IPS-15b (cell line): ENCODE data around the gene ARHGAP45.

Experiments
- H3K27me3 ChIP-seq: one replicate; pipeline ENCODE4 v1.6.1; 2013; ENCODE audit warnings: low read length; ENCODE audit not compliant: control insufficient read depth, insufficient read depth
- H3K36me3 ChIP-seq: one replicate; pipeline ENCODE4 v1.6.1; 2013; ENCODE audit warnings: low read length; ENCODE audit not compliant: control insufficient read depth, insufficient read depth
- H3K4me1 ChIP-seq: one replicate; pipeline ENCODE4 v1.6.1; 2013; ENCODE audit warnings: mild to moderate bottlenecking, low read length; ENCODE audit not compliant: control insufficient read depth, insufficient read depth
- H3K4me3 ChIP-seq: one replicate; pipeline ENCODE4 v1.5.1; 2013; ENCODE audit warnings: low read depth, low read length
- H3K9ac ChIP-seq: one replicate; pipeline ENCODE4 v1.6.1; 2013; ENCODE audit warnings: low read depth, mild to moderate bottlenecking, low read length
- H3K9me3 ChIP-seq: one replicate; pipeline ENCODE4 v1.6.1; 2013; ENCODE audit warnings: mild to moderate bottlenecking, low read length; ENCODE audit not compliant: control insufficient read depth, insufficient read depth

The ARHGAP45 gene

GRCh38 chr19:1081301-1082164 is 14.6 kb downstream of the ARHGAP45 start:
- peak overlapping the region; percentile 32 for H3K4me3 ChIP-seq
- H3K27me3 ChIP-seq = no peaks in the 10 kb centered on the region
- H3K36me3 ChIP-seq = peaks cover 50% of the 10 kb centered on the region
- H3K9me3 ChIP-seq = no peaks in the 10 kb centered on the region
- no peak overlapping the region for H3K9ac ChIP-seq
- H3K4me1 ChIP-seq = no peaks in the 10 kb centered on the region

- no peaks in the 10 kb centered on the region for H3K4me1 ChIP-seq
- H3K36me3 ChIP-seq = peaks cover 56% of the 10 kb centered on the region
- H3K9me3 ChIP-seq = no peaks in the 10 kb centered on the region
- H3K4me3 ChIP-seq = peak overlapping the region; percentile 55
- no peaks in the 10 kb centered on the region for H3K27me3 ChIP-seq
- H3K9ac ChIP-seq = peak overlapping the region; percentile 47
Measured at GRCh38 chr19:1082165-1082927, 15.4 kb downstream of the ARHGAP45 start.

GRCh38 chr19:1082928-1083816 is 16.2 kb downstream of the ARHGAP45 start:
- Histone ChIP-seq H3K4me3 (peak overlapping the region; percentile 43), H3K4me1 (no peaks in the 10 kb centered on the region), H3K9ac (peak overlapping the region; percentile 47), H3K9me3 (no peaks in the 10 kb centered on the region), H3K27me3 (no peaks in the 10 kb centered on the region), H3K36me3 (peaks cover 61% of the 10 kb centered on the region)

- H3K4me1 ChIP-seq = no peaks in the 10 kb centered on the region
- no peaks in the 10 kb centered on the region for H3K27me3 ChIP-seq
- no peaks in the 10 kb centered on the region for H3K9me3 ChIP-seq
- peaks cover 71% of the 10 kb centered on the region for H3K36me3 ChIP-seq
- no peak overlapping the region for H3K9ac ChIP-seq
- H3K4me3 ChIP-seq = no peak overlapping the region
Measured at GRCh38 chr19:1084024-1084868, 17.3 kb downstream of the ARHGAP45 start.

DNA sequence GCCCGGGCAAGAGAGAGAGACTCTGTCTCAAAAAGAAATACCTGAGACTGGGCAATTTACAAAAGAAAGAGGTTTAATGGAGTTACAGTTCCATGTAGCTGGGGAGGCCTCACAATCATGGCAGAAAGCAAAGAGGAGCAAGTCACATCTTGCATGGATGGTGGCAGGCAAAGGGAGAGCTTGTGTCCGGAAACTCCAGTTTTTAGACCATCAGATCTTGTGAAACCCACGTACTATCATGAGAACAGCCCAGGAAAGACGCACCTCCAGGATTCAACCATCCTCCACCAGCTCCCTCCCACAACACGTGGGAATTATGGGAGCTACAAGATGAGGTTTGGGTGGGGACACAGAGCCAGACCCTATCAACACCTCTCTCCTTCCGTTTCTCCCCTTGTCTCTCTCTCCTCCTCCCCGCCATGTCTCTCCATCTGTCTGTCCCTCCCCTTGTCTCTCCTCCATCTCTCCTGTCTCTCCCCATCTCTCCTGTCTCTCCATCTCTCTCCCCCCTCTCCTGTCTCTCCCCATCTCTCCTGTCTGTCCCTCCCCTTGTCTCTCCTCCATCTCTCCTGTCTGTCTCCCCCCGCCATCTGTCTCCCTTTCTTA is 18.2 kb downstream of the ARHGAP45 start:
- H3K9ac ChIP-seq = no peak overlapping the region
- H3K36me3 ChIP-seq = peaks cover 70% of the 10 kb centered on the region
- H3K27me3 ChIP-seq = no peaks in the 10 kb centered on the region
- H3K4me3 ChIP-seq = no peak overlapping the region
- H3K9me3 ChIP-seq = no peaks in the 10 kb centered on the region
- no peaks in the 10 kb centered on the region for H3K4me1 ChIP-seq

DNA sequence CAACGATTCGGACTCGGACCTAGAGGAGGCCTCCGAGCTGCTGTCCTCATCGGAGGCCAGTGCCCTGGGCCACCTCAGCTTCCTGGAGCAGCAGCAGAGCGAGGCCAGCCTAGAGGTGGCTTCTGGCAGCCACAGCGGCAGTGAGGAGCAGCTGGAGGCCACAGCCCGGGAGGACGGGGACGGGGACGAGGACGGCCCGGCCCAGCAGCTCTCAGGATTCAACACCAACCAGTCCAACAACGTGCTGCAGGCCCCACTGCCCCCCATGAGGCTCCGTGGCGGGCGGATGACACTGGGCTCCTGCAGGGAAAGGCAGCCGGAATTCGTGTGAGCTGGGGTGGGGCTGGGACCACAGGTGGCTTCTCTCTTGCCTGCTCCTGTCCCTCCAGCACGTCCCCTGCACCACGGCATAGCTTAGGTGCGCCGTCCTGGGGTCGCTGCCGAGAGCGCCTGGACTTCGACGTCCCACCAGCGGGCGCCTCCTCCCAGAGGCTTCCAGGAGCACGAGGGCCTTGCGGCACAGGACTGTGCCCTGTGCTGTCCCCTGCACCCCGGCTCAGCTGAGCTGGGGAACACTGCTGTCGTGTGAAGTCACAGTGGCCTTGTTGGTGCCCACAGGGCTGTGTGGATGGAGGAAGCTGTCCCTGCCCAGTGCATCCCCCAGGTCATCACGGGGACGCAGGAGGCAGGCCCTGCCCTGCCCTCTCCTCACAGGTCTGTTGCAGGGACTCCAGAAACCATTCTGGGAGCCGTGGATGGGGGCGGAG is 18.9 kb downstream of the ARHGAP45 start:
- no peaks in the 10 kb centered on the region for H3K27me3 ChIP-seq
- no peaks in the 10 kb centered on the region for H3K4me1 ChIP-seq
- no peak overlapping the region for H3K4me3 ChIP-seq
- H3K9me3 ChIP-seq = no peaks in the 10 kb centered on the region
- H3K9ac ChIP-seq = no peak overlapping the region
- peaks cover 67% of the 10 kb centered on the region for H3K36me3 ChIP-seq

- no peaks in the 10 kb centered on the region for H3K9me3 ChIP-seq
- no peaks in the 10 kb centered on the region for H3K4me1 ChIP-seq
- H3K9ac ChIP-seq = no peak overlapping the region
- no peaks in the 10 kb centered on the region for H3K27me3 ChIP-seq
- no peak overlapping the region for H3K4me3 ChIP-seq
- H3K36me3 ChIP-seq = peaks cover 69% of the 10 kb centered on the region
Measured at GRCh38 chr19:1086613-1087012, 19.6 kb downstream of the ARHGAP45 start.

GRCh38 chr19:1087813-1088415 is 20.9 kb downstream of the ARHGAP45 start:
- Histone ChIP-seq H3K36me3 (peaks cover 74% of the 10 kb centered on the region), H3K9me3 (no peaks in the 10 kb centered on the region), H3K4me3 (no peak overlapping the region), H3K9ac (no peak overlapping the region), H3K4me1 (no peaks in the 10 kb centered on the region), H3K27me3 (no peaks in the 10 kb centered on the region)

GRCh38 chr19:1088416-1089010 is 21.5 kb downstream of the ARHGAP45 start:
- Histone ChIP-seq H3K27me3 (no peaks in the 10 kb centered on the region), H3K9ac (no peak overlapping the region), H3K4me1 (no peaks in the 10 kb centered on the region), H3K36me3 (peaks cover 68% of the 10 kb centered on the region), H3K4me3 (no peak overlapping the region), H3K9me3 (no peaks in the 10 kb centered on the region)
